HG03521 (cell line): ENCODE data around the gene PADI1.

Source experiments
- ATAC-seq: cut with Tn5 transposase; IDR thresholded peaks from one replicate; pipeline ENCODE4 v1.9.1; 2021; ENCODE audit warnings: mild to moderate bottlenecking, moderate library complexity; ENCODE audit not compliant: unreplicated experiment

Gene PADI1

GRCh38 chr1:17204546-17205440 lies at the start of gene PADI1:
TSS of gene PADI1 (plus strand) at chr1:17205128. CDS start at chr1:17205218, 90 bp downstream.
- no peak for ATAC-seq

- no peak for ATAC-seq
Measured at GRCh38 chr1:17155257-17155920, 49.5 kb upstream of the PADI1 start.

GRCh38 chr1:17156108-17156507 lies 48.8 kb upstream of the PADI1 start:
- no peak for ATAC-seq

GRCh38 chr1:17158961-17159360 lies 46.0 kb upstream of the PADI1 start:
- no peak for ATAC-seq

- ATAC-seq: no peak
Measured at GRCh38 chr1:17161137-17161740, 43.7 kb upstream of the PADI1 start.

GRCh38 chr1:17161926-17162800 lies 42.8 kb upstream of the PADI1 start:
- no peak for ATAC-seq

- no peak for ATAC-seq
Measured at GRCh38 chr1:17162941-17163340, 42.0 kb upstream of the PADI1 start.

GRCh38 chr1:17163371-17163770 lies 41.6 kb upstream of the PADI1 start:
- ATAC-seq: no peak

- no peak for ATAC-seq
Measured at GRCh38 chr1:17163789-17164666, 40.9 kb upstream of the PADI1 start.

- no peak for ATAC-seq
Measured at GRCh38 chr1:17165823-17166222, 39.1 kb upstream of the PADI1 start.

- no peak for ATAC-seq
Measured at GRCh38 chr1:17167041-17167785, 37.7 kb upstream of the PADI1 start.

GRCh38 chr1:17167786-17168090 lies 37.2 kb upstream of the PADI1 start:
- ATAC-seq: no peak

GRCh38 chr1:17168091-17168876 lies 36.6 kb upstream of the PADI1 start:
- ATAC-seq: no peak

GRCh38 chr1:17170571-17170970 lies 34.4 kb upstream of the PADI1 start:
- no peak for ATAC-seq

- ATAC-seq: no peak
Measured at GRCh38 chr1:17173217-17173616, 31.7 kb upstream of the PADI1 start.

- ATAC-seq: no peak
Measured at GRCh38 chr1:17176306-17177061, 28.4 kb upstream of the PADI1 start.

- no peak for ATAC-seq
Measured at GRCh38 chr1:17177651-17178050, 27.3 kb upstream of the PADI1 start.
